ENCODE results near the gene CD4.

DNA sequence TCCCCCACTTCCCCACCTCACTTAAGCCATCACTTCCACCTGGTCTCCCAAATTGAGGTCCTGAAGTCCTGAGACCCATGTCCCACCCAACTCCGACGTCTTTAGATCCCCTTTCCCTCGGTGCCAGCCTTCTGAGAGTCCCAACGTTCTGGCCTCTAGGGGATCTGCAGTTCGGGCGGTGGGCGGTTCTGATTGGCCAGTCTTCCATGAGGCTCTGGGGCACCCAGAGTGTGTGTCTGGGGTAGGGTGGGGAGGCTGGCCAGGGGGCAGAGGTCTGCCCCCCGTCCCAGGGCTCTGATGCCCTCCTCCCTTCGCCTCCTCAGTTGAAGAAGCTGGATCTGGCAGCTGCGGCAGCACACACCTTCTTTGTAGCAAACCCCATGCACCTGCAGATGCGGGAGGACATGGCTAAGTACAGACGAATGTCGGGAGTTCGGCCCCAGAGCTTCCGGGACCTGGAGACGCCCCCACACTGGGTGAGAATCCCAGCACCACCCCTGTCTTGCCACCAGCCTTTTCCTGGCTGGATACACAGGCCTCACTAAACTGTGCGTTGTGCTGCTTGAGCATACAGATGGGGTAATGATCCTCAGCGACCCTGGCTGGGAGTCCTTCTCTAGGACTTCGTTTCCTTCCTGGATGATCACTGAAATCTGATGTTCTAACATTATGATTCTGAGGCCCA is 40.4 kb downstream of the CD4 start:
- TF ChIP-seq GATA3 (IDR thresholded peaks at IDR 0.05; ENCODE audit: low read depth, low read length) (no peak), GATA2 (IDR thresholded peaks at IDR 0.05; ENCODE audit: low read depth, low read length) (no peak)

Measured in SH-SY5Y (cell line).